HEK293 (cell line): ENCODE data around the gene NCK1.

Experiments used
- CTCF ChIA-PET: fragments of 350-600 bp; formaldehyde crosslinking; extraction: SDS; loops from one replicate; lab custom pipeline; 2021; ENCODE audit warnings: antibody characterized with exemption; lab: Yijun Ruan, JAX
- POLR2A ChIA-PET: fragments of 300-600 bp; formaldehyde crosslinking; extraction: SDS; loops from one replicate; lab custom pipeline; 2020; ENCODE audit warnings: antibody characterized with exemption, inconsistent platforms; lab: Yijun Ruan, JAX
- H3K27ac ChIP-seq: fragments of 200-500 bp; sonication (Bioruptor generic); 2 replicates; pipeline ENCODE4 v1.5.1; 2014; ENCODE audit warnings: low read depth, low read length, control low read depth, inconsistent platforms; ENCODE audit errors: extremely low read depth
- H3K36me3 ChIP-seq, 2 experiments: fragments of 200-500 bp in 1 of 2; sonication (Bioruptor generic) in 1 of 2; 1 replicate in 1 of 2; 2 replicates in 1 of 2; pipeline ENCODE4 v1.5.1; 2014 to 2017; ENCODE audit warnings: inconsistent platforms in 2 of 2, low read length in 2 of 2; ENCODE audit not compliant: control insufficient read depth in 2 of 2, insufficient read depth in 1 of 2
- H3K4me1 ChIP-seq: fragments of 200-500 bp; sonication (Bioruptor generic); 2 replicates; pipeline ENCODE4 v1.5.1; 2014; ENCODE audit warnings: mild to moderate bottlenecking, low read length, inconsistent platforms; ENCODE audit not compliant: control insufficient read depth, insufficient read depth
- H3K4me3 ChIP-seq: 2 replicates; pipeline ENCODE4 v1.5.1; 2011; ENCODE audit warnings: low read depth, mild to moderate bottlenecking, control low read depth, low read length, moderate library complexity
- H3K9me3 ChIP-seq: fragments of 200-500 bp; sonication (Bioruptor generic); 2 replicates; pipeline ENCODE4 v1.5.1; 2014; ENCODE audit warnings: low read depth, low read length, inconsistent platforms; ENCODE audit not compliant: control insufficient read depth, insufficient read depth
- GLI2 ChIP-seq: fragments of 450-650 bp; formaldehyde crosslinking; IDR thresholded peaks from 2 replicates; pipeline ENCODE4; 2017; ENCODE audit warnings: missing biosample characterization, missing genetic modification characterization, low read depth, borderline replicate concordance
- MYNN ChIP-seq: fragments of 450-650 bp; formaldehyde crosslinking; IDR thresholded peaks from 2 replicates; pipeline ENCODE4 v1.5.1; 2016; ENCODE audit warnings: missing biosample characterization, missing genetic modification characterization, borderline replicate concordance
- PRDM6 ChIP-seq: fragments of 450-650 bp; formaldehyde crosslinking; IDR thresholded peaks from 2 replicates; pipeline ENCODE4 v1.5.1; 2017; ENCODE audit warnings: missing biosample characterization, missing genetic modification characterization
- SP3 ChIP-seq: fragments of 450-650 bp; formaldehyde crosslinking; IDR thresholded peaks from 2 replicates; pipeline ENCODE4 v1.5.1; 2016; ENCODE audit warnings: missing biosample characterization, missing genetic modification characterization
- YY1 ChIP-seq: fragments of 450-650 bp; formaldehyde crosslinking; IDR thresholded peaks from 2 replicates; pipeline ENCODE4 v1.5.1; 2018; ENCODE audit warnings: missing biosample characterization, missing genetic modification characterization
- ZNF2 ChIP-seq: fragments of 450-650 bp; formaldehyde crosslinking; IDR thresholded peaks from 2 replicates; pipeline ENCODE4 v1.5.1; 2016; ENCODE audit warnings: missing biosample characterization, missing genetic modification characterization
- ZNF433 ChIP-seq: fragments of 450-650 bp; formaldehyde crosslinking; IDR thresholded peaks from 2 replicates; pipeline ENCODE4 v1.5.1; 2016; ENCODE audit warnings: missing biosample characterization, missing genetic modification characterization, low read depth
- ZNF501 ChIP-seq: fragments of 450-650 bp; formaldehyde crosslinking; IDR thresholded peaks from 2 replicates; pipeline ENCODE4 v1.5.1; 2016; ENCODE audit warnings: missing biosample characterization, missing genetic modification characterization
- ZNF555 ChIP-seq: fragments of 450-650 bp; formaldehyde crosslinking; conservative IDR thresholded peaks from 2 replicates; pipeline ENCODE4 v1.5.1; 2017; ENCODE audit warnings: missing biosample characterization, mild to moderate bottlenecking, missing genetic modification characterization, inconsistent platforms
- ZNF561 ChIP-seq: fragments of 450-650 bp; IDR thresholded peaks from 2 replicates; pipeline ENCODE4 v1.5.1; 2018; ENCODE audit warnings: missing biosample characterization, missing genetic modification characterization, borderline replicate concordance
- ZNF645 ChIP-seq: fragments of 450-650 bp; formaldehyde crosslinking; IDR thresholded peaks from 2 replicates; pipeline ENCODE4; 2016; ENCODE audit warnings: missing biosample characterization, missing genetic modification characterization
- ZNF792 ChIP-seq: fragments of 450-650 bp; formaldehyde crosslinking; IDR thresholded peaks from 2 replicates; pipeline ENCODE4 v1.5.1; 2016; ENCODE audit warnings: missing biosample characterization, missing genetic modification characterization
- TF ChIP-seq, protein P1 (sequence below): fragments of 450-650 bp; formaldehyde crosslinking; IDR thresholded peaks from 2 replicates; pipeline ENCODE4 v1.5.1; 2016; ENCODE audit warnings: missing biosample characterization, missing genetic modification characterization
- TF ChIP-seq, protein P2 (sequence below): fragments of 450-650 bp; formaldehyde crosslinking; optimal IDR thresholded peaks from 2 replicates; pipeline ENCODE3; 2016; ENCODE audit warnings: missing biosample characterization, mild to moderate bottlenecking, missing genetic modification characterization
- TF ChIP-seq, protein P3 (sequence below): fragments of 450-650 bp; formaldehyde crosslinking; IDR thresholded peaks from 2 replicates; pipeline ENCODE4 v1.5.1; 2016; ENCODE audit warnings: missing biosample characterization, missing genetic modification characterization, borderline replicate concordance
- TF ChIP-seq, protein P4 (sequence below): fragments of 450-650 bp; IDR thresholded peaks from 2 replicates; pipeline ENCODE4 v1.5.1; 2018; ENCODE audit warnings: missing biosample characterization, missing genetic modification characterization

NCK1 gene

DNA sequence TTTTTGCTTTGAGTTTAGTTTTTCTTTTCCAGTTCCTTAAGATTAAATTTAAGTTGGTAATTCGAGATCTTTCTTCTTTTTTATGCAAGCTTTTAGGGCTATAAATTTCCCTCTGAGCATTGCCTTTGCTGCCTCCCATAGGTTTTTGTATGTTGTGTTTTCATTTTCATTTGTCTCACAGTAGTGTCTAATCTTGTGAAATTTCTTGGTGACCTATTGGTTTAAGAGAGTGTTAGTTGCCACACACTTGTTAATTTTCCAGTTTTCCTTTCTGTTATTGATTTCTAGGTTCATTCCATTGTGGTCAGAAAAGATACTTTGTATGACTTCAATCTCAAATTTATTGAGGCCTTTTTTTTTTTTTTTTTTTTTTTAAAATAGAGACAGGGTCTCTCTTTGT, 77.5 kb downstream of the NCK1 start:
- no peak overlapping the region for H3K4me3 ChIP-seq
- H3K27ac ChIP-seq = no peak overlapping the region
- POLR2A ChIA-PET = no interaction called here
- CTCF ChIA-PET = interaction anchor here (0.7 kb wide), 1 partner anchor 19 kb away, joined by 4 read pairs; the partner anchor contains the start of gene IL20RB
- H3K36me3 ChIP-seq = peaks cover 0 to 4% of the 10 kb centered on the region in 2 experiments; a peak in 1 of 3 replicates
- H3K9me3 ChIP-seq = no peaks in the 10 kb centered on the region
- no peaks in the 10 kb centered on the region for H3K4me1 ChIP-seq
- TF ChIP-seq PRDM6 (tag by site-specific recombination) (peak; percentile 61), ZNF561 (no peak), ZNF555 (tag by site-specific recombination) (no peak)

GRCh38 chr3:136942803-136943202, 80.8 kb downstream of the NCK1 start:
- Histone ChIP-seq H3K4me3 (no peak overlapping the region), H3K4me1 (no peaks in the 10 kb centered on the region), H3K27ac (no peak overlapping the region), H3K36me3 (peaks cover 0 to 10% of the 10 kb centered on the region in 2 experiments; a peak in 1 of 3 replicates), H3K9me3 (no peaks in the 10 kb centered on the region)
- CTCF ChIA-PET = no interaction called here
- no peak for TF ChIP-seq ZNF645
- TF ChIP-seq, protein P1, sequence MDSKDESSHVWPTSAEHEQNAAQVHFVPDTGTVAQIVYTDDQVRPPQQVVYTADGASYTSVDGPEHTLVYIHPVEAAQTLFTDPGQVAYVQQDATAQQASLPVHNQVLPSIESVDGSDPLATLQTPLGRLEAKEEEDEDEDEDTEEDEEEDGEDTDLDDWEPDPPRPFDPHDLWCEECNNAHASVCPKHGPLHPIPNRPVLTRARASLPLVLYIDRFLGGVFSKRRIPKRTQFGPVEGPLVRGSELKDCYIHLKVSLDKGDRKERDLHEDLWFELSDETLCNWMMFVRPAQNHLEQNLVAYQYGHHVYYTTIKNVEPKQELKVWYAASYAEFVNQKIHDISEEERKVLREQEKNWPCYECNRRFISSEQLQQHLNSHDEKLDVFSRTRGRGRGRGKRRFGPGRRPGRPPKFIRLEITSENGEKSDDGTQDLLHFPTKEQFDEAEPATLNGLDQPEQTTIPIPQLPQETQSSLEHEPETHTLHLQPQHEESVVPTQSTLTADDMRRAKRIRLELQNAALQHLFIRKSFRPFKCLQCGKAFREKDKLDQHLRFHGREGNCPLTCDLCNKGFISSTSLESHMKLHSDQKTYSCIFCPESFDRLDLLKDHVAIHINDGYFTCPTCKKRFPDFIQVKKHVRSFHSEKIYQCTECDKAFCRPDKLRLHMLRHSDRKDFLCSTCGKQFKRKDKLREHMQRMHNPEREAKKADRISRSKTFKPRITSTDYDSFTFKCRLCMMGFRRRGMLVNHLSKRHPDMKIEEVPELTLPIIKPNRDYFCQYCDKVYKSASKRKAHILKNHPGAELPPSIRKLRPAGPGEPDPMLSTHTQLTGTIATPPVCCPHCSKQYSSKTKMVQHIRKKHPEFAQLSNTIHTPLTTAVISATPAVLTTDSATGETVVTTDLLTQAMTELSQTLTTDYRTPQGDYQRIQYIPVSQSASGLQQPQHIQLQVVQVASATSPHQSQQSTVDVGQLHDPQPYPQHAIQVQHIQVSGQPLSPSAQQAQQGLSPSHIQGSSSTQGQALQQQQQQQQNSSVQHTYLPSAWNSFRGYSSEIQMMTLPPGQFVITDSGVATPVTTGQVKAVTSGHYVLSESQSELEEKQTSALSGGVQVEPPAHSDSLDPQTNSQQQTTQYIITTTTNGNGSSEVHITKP (tag by site-specific recombination) = no peak
- no peak for TF ChIP-seq ZNF433
- no peak for TF ChIP-seq YY1 (tag by site-specific recombination)
- TF ChIP-seq, protein P2, sequence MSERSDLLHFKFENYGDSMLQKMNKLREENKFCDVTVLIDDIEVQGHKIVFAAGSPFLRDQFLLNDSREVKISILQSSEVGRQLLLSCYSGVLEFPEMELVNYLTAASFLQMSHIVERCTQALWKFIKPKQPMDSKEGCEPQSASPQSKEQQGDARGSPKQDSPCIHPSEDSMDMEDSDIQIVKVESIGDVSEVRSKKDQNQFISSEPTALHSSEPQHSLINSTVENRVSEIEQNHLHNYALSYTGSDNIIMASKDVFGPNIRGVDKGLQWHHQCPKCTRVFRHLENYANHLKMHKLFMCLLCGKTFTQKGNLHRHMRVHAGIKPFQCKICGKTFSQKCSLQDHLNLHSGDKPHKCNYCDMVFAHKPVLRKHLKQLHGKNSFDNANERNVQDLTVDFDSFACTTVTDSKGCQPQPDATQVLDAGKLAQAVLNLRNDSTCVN = no peak
- TF ChIP-seq, protein P3, sequence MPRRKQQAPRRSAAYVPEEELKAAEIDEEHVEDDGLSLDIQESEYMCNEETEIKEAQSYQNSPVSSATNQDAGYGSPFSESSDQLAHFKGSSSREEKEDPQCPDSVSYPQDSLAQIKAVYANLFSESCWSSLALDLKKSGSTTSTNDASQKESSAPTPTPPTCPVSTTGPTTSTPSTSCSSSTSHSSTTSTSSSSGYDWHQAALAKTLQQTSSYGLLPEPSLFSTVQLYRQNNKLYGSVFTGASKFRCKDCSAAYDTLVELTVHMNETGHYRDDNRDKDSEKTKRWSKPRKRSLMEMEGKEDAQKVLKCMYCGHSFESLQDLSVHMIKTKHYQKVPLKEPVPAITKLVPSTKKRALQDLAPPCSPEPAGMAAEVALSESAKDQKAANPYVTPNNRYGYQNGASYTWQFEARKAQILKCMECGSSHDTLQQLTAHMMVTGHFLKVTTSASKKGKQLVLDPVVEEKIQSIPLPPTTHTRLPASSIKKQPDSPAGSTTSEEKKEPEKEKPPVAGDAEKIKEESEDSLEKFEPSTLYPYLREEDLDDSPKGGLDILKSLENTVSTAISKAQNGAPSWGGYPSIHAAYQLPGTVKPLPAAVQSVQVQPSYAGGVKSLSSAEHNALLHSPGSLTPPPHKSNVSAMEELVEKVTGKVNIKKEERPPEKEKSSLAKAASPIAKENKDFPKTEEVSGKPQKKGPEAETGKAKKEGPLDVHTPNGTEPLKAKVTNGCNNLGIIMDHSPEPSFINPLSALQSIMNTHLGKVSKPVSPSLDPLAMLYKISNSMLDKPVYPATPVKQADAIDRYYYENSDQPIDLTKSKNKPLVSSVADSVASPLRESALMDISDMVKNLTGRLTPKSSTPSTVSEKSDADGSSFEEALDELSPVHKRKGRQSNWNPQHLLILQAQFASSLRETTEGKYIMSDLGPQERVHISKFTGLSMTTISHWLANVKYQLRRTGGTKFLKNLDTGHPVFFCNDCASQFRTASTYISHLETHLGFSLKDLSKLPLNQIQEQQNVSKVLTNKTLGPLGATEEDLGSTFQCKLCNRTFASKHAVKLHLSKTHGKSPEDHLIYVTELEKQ = no peak
- TF ChIP-seq ZNF792 (tag by site-specific recombination) = no peak
- TF ChIP-seq, protein P4, sequence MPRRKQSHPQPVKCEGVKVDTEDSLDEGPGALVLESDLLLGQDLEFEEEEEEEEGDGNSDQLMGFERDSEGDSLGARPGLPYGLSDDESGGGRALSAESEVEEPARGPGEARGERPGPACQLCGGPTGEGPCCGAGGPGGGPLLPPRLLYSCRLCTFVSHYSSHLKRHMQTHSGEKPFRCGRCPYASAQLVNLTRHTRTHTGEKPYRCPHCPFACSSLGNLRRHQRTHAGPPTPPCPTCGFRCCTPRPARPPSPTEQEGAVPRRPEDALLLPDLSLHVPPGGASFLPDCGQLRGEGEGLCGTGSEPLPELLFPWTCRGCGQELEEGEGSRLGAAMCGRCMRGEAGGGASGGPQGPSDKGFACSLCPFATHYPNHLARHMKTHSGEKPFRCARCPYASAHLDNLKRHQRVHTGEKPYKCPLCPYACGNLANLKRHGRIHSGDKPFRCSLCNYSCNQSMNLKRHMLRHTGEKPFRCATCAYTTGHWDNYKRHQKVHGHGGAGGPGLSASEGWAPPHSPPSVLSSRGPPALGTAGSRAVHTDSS (tag by site-specific recombination) = no peak
- TF ChIP-seq ZNF2 (tag by site-specific recombination) = no peak
- TF ChIP-seq MYNN (tag by site-specific recombination) = no peak
- TF ChIP-seq GLI2 (tag by site-specific recombination) = no peak
- TF ChIP-seq ZNF501 = no peak
- TF ChIP-seq SP3 (tag by site-specific recombination) = no peak
- POLR2A ChIA-PET = no interaction called here
